Transverse colon (tissue), 4 donors: ENCODE results near the gene NPHP3. TPM values are rescaled to one million over a fixed set of nuclear protein-coding genes. Genes with fewer than 3 reads are reported as not detected.

ENCODE experiments used
- DNase-seq: peaks from one replicate; pipeline ENCODE4 v3.0.0-alpha.2; 2019
- H3K27ac ChIP-seq, 4 donors: fragments of 200-600 bp; sonication (generic); 2 replicates each; pipeline ENCODE4 v1.5.1; 2016 to 2018; ENCODE audit warnings: inconsistent platforms in 4 of 4
- H3K27me3 ChIP-seq: fragments of 200-600 bp; sonication (generic); 2 replicates; pipeline ENCODE4 v1.5.1; 2017; ENCODE audit warnings: inconsistent platforms
- H3K36me3 ChIP-seq, 4 donors: fragments of 200-600 bp; sonication (generic); 2 replicates each; pipeline ENCODE4 v1.5.1; 2017 to 2019; ENCODE audit warnings: inconsistent platforms in 4 of 4
- H3K4me1 ChIP-seq, 4 donors: fragments of 200-600 bp; sonication (generic); 2 replicates each; pipeline ENCODE4 v1.5.1; 2017 to 2020; ENCODE audit warnings: inconsistent platforms in 4 of 4
- H3K4me3 ChIP-seq, 4 donors: fragments of 200-600 bp; sonication (generic); 1 replicate in 1 of 4; 2 replicates in 3 of 4; pipeline versions ENCODE4 v1.5.1 to v1.6.1; 2017 to 2019; ENCODE audit warnings: inconsistent platforms in 4 of 4
- H3K9me3 ChIP-seq, 2 donors: fragments of 200-600 bp; sonication (generic); 2 replicates each; pipeline ENCODE4 v1.5.1; 2017 to 2019; ENCODE audit warnings: inconsistent platforms in 2 of 2
- EP300 ChIP-seq: sonication (generic); formaldehyde crosslinking; IDR thresholded peaks from one replicate; pipeline ENCODE4 v1.6.1; 2017; ENCODE audit warnings: antibody characterized with exemption, low read depth
- POLR2A ChIP-seq: fragments of 450-650 bp; IDR thresholded peaks from one replicate; pipeline ENCODE4 v1.6.1; 2016; ENCODE audit warnings: antibody characterized with exemption, mild to moderate bottlenecking, moderate library complexity
- POLR2AphosphoS5 ChIP-seq, 3 donors: sonication (generic); formaldehyde crosslinking; IDR thresholded peaks; one replicate each; pipeline ENCODE4 v1.6.1; 2016; ENCODE audit warnings: antibody characterized with exemption in 3 of 3
- WGBS, 2 donors: methylation state at CpG; one replicate each; pipeline ENCODE4 v1.1.5; 2018; ENCODE audit warnings: low coverage in 1 of 2; 5-methylcytosine and 5-hydroxymethylcytosine counted together
- in situ Hi-C, 4 donors: fragments of 200-750 bp; cut with MboI; loops; one replicate each; pipeline versions ENCODE4 v1.15.0 to v1.15.1; 2017; ENCODE audit warnings: low sequenced_read_pairs in 3 of 4, low pct_ligation_motif_present in 1 of 4, low pct_unique_long_range_greater_than_20kb in 1 of 4
- intact Hi-C: fragments of 100-400 bp; cut with DNase I; formaldehyde crosslinking; loops from one replicate; pipeline ENCODE4 v1.15.1; 2023; ENCODE audit warnings: low total_unique reads
- total RNA-seq, 4 donors: library from RNA; depleted of rRNA; stranded (reverse); fragments of >200 nt; gene quantifications; one replicate each; pipeline ENCODE4 v1.1.0, GENCODE V29; 2016
- TF ChIP-seq, protein P1 (sequence below), 5 experiments: fragments of 200-600 bp in 3 of 5; fragments of 450-650 bp in 2 of 5; sonication (generic) in 3 of 5; IDR thresholded peaks; 1 replicate in 2 of 5; 2 replicates in 3 of 5; pipeline ENCODE4 v1.5.1; 2016 to 2017; ENCODE audit warnings: antibody characterized with exemption in 5 of 5, inconsistent platforms in 3 of 5, mild to moderate bottlenecking in 2 of 5, moderate library complexity in 1 of 5

The NPHP3 gene
- total RNA-seq, 4 donors from 2014 or later, result 40.1 to 83.0 (median 64.7) TPM

- Histone ChIP-seq H3K4me1 (no peaks in the 10 kb centered on the region), H3K36me3 (peaks cover 0 to 9% (median 4%) of the 10 kb centered on the region in 4 donors), H3K27me3 (no peaks in the 10 kb centered on the region), H3K4me3 (no peak overlapping the region), H3K9me3 (no peaks in the 10 kb centered on the region), H3K27ac (no peak overlapping the region)
- in situ Hi-C loops (loop anchor here in 2 of 4 donors (25.0 kb wide), 1 partner anchor 276 kb away; no protein-coding TSS in a partner anchor), intact Hi-C loops (no loop called here)
- DNase-seq, result no peak
- TF ChIP-seq, protein P1, sequence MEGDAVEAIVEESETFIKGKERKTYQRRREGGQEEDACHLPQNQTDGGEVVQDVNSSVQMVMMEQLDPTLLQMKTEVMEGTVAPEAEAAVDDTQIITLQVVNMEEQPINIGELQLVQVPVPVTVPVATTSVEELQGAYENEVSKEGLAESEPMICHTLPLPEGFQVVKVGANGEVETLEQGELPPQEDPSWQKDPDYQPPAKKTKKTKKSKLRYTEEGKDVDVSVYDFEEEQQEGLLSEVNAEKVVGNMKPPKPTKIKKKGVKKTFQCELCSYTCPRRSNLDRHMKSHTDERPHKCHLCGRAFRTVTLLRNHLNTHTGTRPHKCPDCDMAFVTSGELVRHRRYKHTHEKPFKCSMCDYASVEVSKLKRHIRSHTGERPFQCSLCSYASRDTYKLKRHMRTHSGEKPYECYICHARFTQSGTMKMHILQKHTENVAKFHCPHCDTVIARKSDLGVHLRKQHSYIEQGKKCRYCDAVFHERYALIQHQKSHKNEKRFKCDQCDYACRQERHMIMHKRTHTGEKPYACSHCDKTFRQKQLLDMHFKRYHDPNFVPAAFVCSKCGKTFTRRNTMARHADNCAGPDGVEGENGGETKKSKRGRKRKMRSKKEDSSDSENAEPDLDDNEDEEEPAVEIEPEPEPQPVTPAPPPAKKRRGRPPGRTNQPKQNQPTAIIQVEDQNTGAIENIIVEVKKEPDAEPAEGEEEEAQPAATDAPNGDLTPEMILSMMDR (IDR thresholded peaks at IDR 0.05), result no peak
- TF ChIP-seq POLR2A (no peak), POLR2AphosphoS5 (IDR thresholded peaks at IDR 0.05) (no peak), EP300 (no peak)
Measured at GRCh38 chr3:132638706-132639105, 83.5 kb downstream of the NPHP3 start.

- Histone ChIP-seq H3K27ac (no peak overlapping the region), H3K4me3 (no peak overlapping the region), H3K36me3 (peaks cover 0 to 9% (median 4%) of the 10 kb centered on the region in 4 donors), H3K9me3 (no peaks in the 10 kb centered on the region), H3K4me1 (no peaks in the 10 kb centered on the region), H3K27me3 (no peaks in the 10 kb centered on the region)
- no peak for DNase-seq
- in situ Hi-C loops, result loop anchor here in 2 of 4 donors (25.0 kb wide), 1 partner anchor 275 kb away; no protein-coding TSS in a partner anchor
- TF ChIP-seq, protein P1 (IDR thresholded peaks at IDR 0.05), result no peak
- TF ChIP-seq EP300, result no peak
- no peak for TF ChIP-seq POLR2AphosphoS5 (IDR thresholded peaks at IDR 0.05)
- TF ChIP-seq POLR2A, result no peak
- 45 to 54% methylated on average over 1 of the region's 1 CpG for WGBS, 2 donors
- intact Hi-C loops, result no loop called here
Measured at GRCh38 chr3:132637590-132637989, 84.6 kb downstream of the NPHP3 start.

- intact Hi-C loops, result no loop called here
Measured at GRCh38 chr3:132635052-132635451, 87.2 kb downstream of the NPHP3 start.

More at GRCh38 chr3:132635052-132635451, 87.2 kb downstream of the NPHP3 start:
- Histone ChIP-seq H3K27me3 (no peaks in the 10 kb centered on the region), H3K4me1 (no peaks in the 10 kb centered on the region), H3K4me3 (no peak overlapping the region), H3K9me3 (no peaks in the 10 kb centered on the region), H3K36me3 (peaks cover 0 to 9% (median 4%) of the 10 kb centered on the region in 4 donors), H3K27ac (no peak overlapping the region)
- TF ChIP-seq EP300, result no peak
- TF ChIP-seq, protein P1 (IDR thresholded peaks at IDR 0.05), result no peak
- TF ChIP-seq POLR2A, result no peak
- no peak for TF ChIP-seq POLR2AphosphoS5 (IDR thresholded peaks at IDR 0.05)
- no peak for DNase-seq
- in situ Hi-C loops, result loop anchor here in 2 of 4 donors (25.0 kb wide), 1 partner anchor 273 kb away; no protein-coding TSS in a partner anchor

Other genes starting within 250 kb of the NPHP3 start
- gene ACKR4, start 125.1 kb downstream of the NPHP3 start, total RNA-seq, result 1 to 10 TPM in 1 of 4 donors, under 1 TPM in 1, not detected in 2; 0.95 to 1.4 TPM
- gene ACAD11, start 62.6 kb downstream of the NPHP3 start, total RNA-seq, result 10 to 100 TPM; 10.2 to 56.7 (median 20.9) TPM
- 10 to 100 TPM; 25.7 to 45.3 (median 33.4) TPM for gene UBA5, start 62.1 kb downstream of the NPHP3 start, total RNA-seq